Lower leg skin (tissue), 4 donors: ENCODE measurements around the gene CEP85. TPM values are rescaled to one million over a fixed set of nuclear protein-coding genes. Genes with fewer than 3 reads are reported as not detected.

Experiments
- DNase-seq, 2 donors: peaks; one replicate each; pipeline ENCODE4 v3.0.0-alpha.2; 2019; ENCODE audit warnings: low spot score in 2 of 2
- H3K4me3 ChIP-seq: fragments of 200-600 bp; sonication (generic); 2 replicates; pipeline ENCODE4 v1.5.1; 2017; ENCODE audit warnings: mild to moderate bottlenecking, low read depth; ENCODE audit not compliant: poor library complexity, severe bottlenecking
- CTCF ChIP-seq, 3 donors: fragments of 450-650 bp; IDR thresholded peaks; one replicate each; pipeline ENCODE4 v1.5.1; 2016; ENCODE audit warnings: antibody characterized with exemption in 3 of 3, mild to moderate bottlenecking in 3 of 3, moderate library complexity in 2 of 3
- POLR2A ChIP-seq, 2 donors: fragments of 450-650 bp; IDR thresholded peaks; one replicate each; pipeline ENCODE4 v1.6.1; 2016 to 2017; ENCODE audit warnings: antibody characterized with exemption in 2 of 2, mild to moderate bottlenecking in 1 of 2, moderate library complexity in 1 of 2
- WGBS, 2 donors: methylation state at CpG; one replicate each; pipeline ENCODE4 v1.1.5; 2018; 5-methylcytosine and 5-hydroxymethylcytosine counted together
- intact Hi-C: fragments of 100-400 bp; cut with DNase I; formaldehyde crosslinking; loops from one replicate; pipeline ENCODE4 v1.15.0; 2023; ENCODE audit warnings: low total_unique reads
- total RNA-seq, 4 donors: library from RNA; depleted of rRNA; stranded (reverse); fragments of >200 nt; gene quantifications; one replicate each; pipeline ENCODE4 v1.1.0, GENCODE V29; 2016

CEP85 gene
- total RNA-seq, 4 donors from 2014 or later: 13.0 to 17.2 (median 14.1) TPM

- no peak for TF ChIP-seq POLR2A (IDR thresholded peaks at IDR 0.05)
- TF ChIP-seq CTCF (IDR thresholded peaks at IDR 0.05): no peak
- WGBS, 2 donors: 81 to 86% methylated on average over 7 of the region's 7 CpGs
- H3K4me3 ChIP-seq: no peak overlapping the region
- intact Hi-C loops: no loop called here
- DNase-seq: no peak
These were observed 44.2 kb upstream of the CEP85 start for GRCh38 chr1:26189751-26190275.

GRCh38 chr1:26190373-26190987 is 43.5 kb upstream of the CEP85 start, which contains the start of gene CATSPER4:
Gene CATSPER4, plus strand, starts transcription at chr1:26190602. Its CDS starts 26 bp downstream, at chr1:26190628.
- WGBS, 2 donors: 48 to 56% methylated on average over 16 of the region's 16 CpGs
- no peak for TF ChIP-seq CTCF (IDR thresholded peaks at IDR 0.05)
- TF ChIP-seq POLR2A (IDR thresholded peaks at IDR 0.05): no peak

GRCh38 chr1:26191739-26192138 is 42.3 kb upstream of the CEP85 start:
- WGBS, 2 donors: 60 to 61% methylated on average over 3 of the region's 3 CpGs
- intact Hi-C loops: no loop called here
- no peak for DNase-seq
- H3K4me3 ChIP-seq: no peak overlapping the region
- TF ChIP-seq POLR2A (IDR thresholded peaks at IDR 0.05) (no peak), CTCF (IDR thresholded peaks at IDR 0.05) (no peak)

More at GRCh38 chr1:26190373-26190987, 43.5 kb upstream of the CEP85 start, which contains the start of gene CATSPER4:
- intact Hi-C loops: no loop called here
- no peak for DNase-seq
- no peak within 1 kb of the TSS for H3K4me3 ChIP-seq

GRCh38 chr1:26195805-26196204 is 38.2 kb upstream of the CEP85 start:
- intact Hi-C loops: no loop called here
- H3K4me3 ChIP-seq: no peak overlapping the region
- DNase-seq: no peak
- TF ChIP-seq POLR2A (IDR thresholded peaks at IDR 0.05) (no peak), CTCF (IDR thresholded peaks at IDR 0.05) (no peak)
- WGBS, 2 donors: 72 to 95% methylated on average over 3 of the region's 3 CpGs

- 90 to 91% methylated on average over 3 of the region's 3 CpGs for WGBS, 2 donors
- intact Hi-C loops: no loop called here
- no peak for DNase-seq
- no peak overlapping the region for H3K4me3 ChIP-seq
- no peak for TF ChIP-seq POLR2A (IDR thresholded peaks at IDR 0.05)
- no peak for TF ChIP-seq CTCF (IDR thresholded peaks at IDR 0.05)
These were observed 36.7 kb upstream of the CEP85 start for GRCh38 chr1:26197301-26197700.
